IMR-90 (cell line): Measurements from ENCODE around the gene ADAM17. TPM values are rescaled to one million over a fixed set of nuclear protein-coding genes. Genes with fewer than 3 reads are reported as not detected.

Experiments
- ATAC-seq: fragments of 200-7000 bp; cut with Tn5 transposase; 2 replicates; pipeline ENCODE4 v1.9.1; 2020; ENCODE audit warnings: low read depth, mild to moderate bottlenecking, moderate library complexity
- BruUV-seq: library from RNA; stranded (reverse); fragments of 400-500 nt; replicated peaks from 2 replicates; lab custom pipeline; 2021; lab: Mats Ljungman, UMichigan
- CTCF ChIA-PET: fragments of 300-600 bp; formaldehyde crosslinking; extraction: SDS; loops from one replicate; lab custom pipeline; 2021; ENCODE audit warnings: antibody characterized with exemption; lab: Yijun Ruan, JAX
- POLR2A ChIA-PET: fragments of 300-600 bp; sonication (Branson Sonifier 250); formaldehyde crosslinking; loops from one replicate; lab custom pipeline; 2022; ENCODE audit warnings: antibody characterized with exemption; ENCODE audit not compliant: unreplicated experiment; lab: Charles Lee
- DNase-seq: peaks from one replicate; pipeline ENCODE4 v3.0.0; 2013
- H2AFZ ChIP-seq: replicated peaks from 2 replicates; pipeline ENCODE3; 2013; ENCODE audit warnings: low read length, mild to moderate bottlenecking; ENCODE audit not compliant: poor library complexity
- H2AK5ac ChIP-seq: 2 replicates; pipeline ENCODE4 v1.6.1; 2013; ENCODE audit warnings: low read depth, low read length, inconsistent platforms
- H2AK9ac ChIP-seq: replicated peaks from 2 replicates; pipeline ENCODE3; 2013; ENCODE audit warnings: mild to moderate bottlenecking, low read depth, low read length, moderate library complexity; ENCODE audit not compliant: poor library complexity
- H2BK120ac ChIP-seq: 2 replicates; pipeline ENCODE4 v1.6.1; 2013; ENCODE audit warnings: low read depth, low read length, inconsistent platforms
- H2BK15ac ChIP-seq: 3 replicates; pipeline ENCODE4 v1.6.1; 2013; ENCODE audit warnings: low read depth, low read length, inconsistent platforms
- H2BK20ac ChIP-seq: 2 replicates; pipeline ENCODE4 v1.6.1; 2013; ENCODE audit warnings: low read depth, mild to moderate bottlenecking, inconsistent platforms, low read length, moderate library complexity
- H2BK5ac ChIP-seq: 2 replicates; pipeline ENCODE4 v1.6.1; 2013; ENCODE audit warnings: mild to moderate bottlenecking, low read depth, low read length, inconsistent platforms; ENCODE audit not compliant: poor library complexity, severe bottlenecking
- H3K14ac ChIP-seq: replicated peaks from 2 replicates; pipeline ENCODE4 v1.6.1; 2013; ENCODE audit warnings: low read depth, low read length, inconsistent platforms
- H3K18ac ChIP-seq: 2 replicates; pipeline ENCODE4 v1.6.1; 2013; ENCODE audit warnings: low read depth, low read length, control low read depth
- H3K23ac ChIP-seq: 2 replicates; pipeline ENCODE4 v1.6.1; 2013; ENCODE audit warnings: low read depth, low read length, inconsistent platforms
- H3K27ac ChIP-seq: 2 replicates; pipeline ENCODE4 v1.5.1; 2013; ENCODE audit warnings: mild to moderate bottlenecking, control low read depth, low read length; ENCODE audit not compliant: insufficient read depth
- H3K27me3 ChIP-seq: 2 replicates; pipeline ENCODE4 v1.6.1; 2013; ENCODE audit warnings: low read length; ENCODE audit not compliant: control insufficient read depth, insufficient read depth
- H3K36me3 ChIP-seq: 2 replicates; pipeline ENCODE4 v1.6.1; 2013; ENCODE audit warnings: low read length, mixed read lengths; ENCODE audit not compliant: control insufficient read depth, insufficient read depth
- H3K4ac ChIP-seq: 2 replicates; pipeline ENCODE4 v1.6.1; 2013; ENCODE audit warnings: low read depth, low read length, inconsistent platforms
- H3K4me1 ChIP-seq: 2 replicates; pipeline ENCODE4 v1.6.1; 2013; ENCODE audit warnings: low read length, mixed read lengths; ENCODE audit not compliant: control insufficient read depth, insufficient read depth
- H3K4me2 ChIP-seq: 2 replicates; pipeline ENCODE4 v1.6.1; 2013; ENCODE audit warnings: low read depth, mild to moderate bottlenecking, control low read depth, low read length, moderate library complexity
- H3K4me3 ChIP-seq: 2 replicates; pipeline ENCODE4 v1.5.1; 2013; ENCODE audit warnings: low read depth, mild to moderate bottlenecking, control low read depth, low read length, moderate library complexity; ENCODE audit not compliant: insufficient read depth
- H3K56ac ChIP-seq: 2 replicates; pipeline ENCODE4 v1.6.1; 2013; ENCODE audit warnings: low read length, inconsistent platforms; ENCODE audit not compliant: insufficient read depth; ENCODE audit errors: extremely low read depth
- H3K79me1 ChIP-seq, 2 experiments: 2 replicates each; pipeline ENCODE4 v1.6.1; 2013; ENCODE audit warnings: low read length in 2 of 2, inconsistent platforms in 1 of 2, low read depth in 1 of 2
- H3K9ac ChIP-seq: 2 replicates; pipeline ENCODE4 v1.6.1; 2013; ENCODE audit warnings: low read depth, low read length, control low read depth
- H3K9me1 ChIP-seq: 2 replicates; pipeline ENCODE4 v1.6.1; 2013; ENCODE audit warnings: low read length, inconsistent platforms; ENCODE audit not compliant: insufficient read depth
- H3K9me3 ChIP-seq: 2 replicates; pipeline ENCODE4 v1.6.1; 2013; ENCODE audit warnings: low read length; ENCODE audit not compliant: control insufficient read depth, insufficient read depth
- H4K20me1 ChIP-seq: 2 replicates; pipeline ENCODE4 v1.6.1; 2013; ENCODE audit warnings: low read length, inconsistent platforms; ENCODE audit not compliant: insufficient read depth
- H4K5ac ChIP-seq: 2 replicates; pipeline ENCODE4 v1.6.1; 2013; ENCODE audit warnings: mild to moderate bottlenecking, low read depth, low read length, control low read depth
- H4K8ac ChIP-seq, 2 experiments: 2 replicates each; pipeline ENCODE4 v1.6.1; 2013; ENCODE audit warnings: low read depth in 2 of 2, low read length in 2 of 2, control low read depth in 1 of 2, inconsistent platforms in 1 of 2
- H4K91ac ChIP-seq: 2 replicates; pipeline ENCODE4 v1.6.1; 2013; ENCODE audit warnings: low read depth, low read length, inconsistent platforms; ENCODE audit not compliant: insufficient read depth
- BHLHE40 ChIP-seq: fragments of 150-350 bp; IDR thresholded peaks from 2 replicates; pipeline ENCODE4 v1.6.1; 2016; ENCODE audit warnings: mild to moderate bottlenecking, low read depth, low read length
- CHD1 ChIP-seq: IDR thresholded peaks from 2 replicates; pipeline ENCODE4 v1.6.1; 2012; ENCODE audit warnings: low read depth, low read length, improper control_type of control experiment
- MAFK ChIP-seq: IDR thresholded peaks from 2 replicates; pipeline ENCODE4 v1.6.1; 2012; ENCODE audit warnings: low read depth, low read length, improper control_type of control experiment
- MAZ ChIP-seq: IDR thresholded peaks from 2 replicates; pipeline ENCODE4 v1.6.1; 2012; ENCODE audit warnings: low read depth, mild to moderate bottlenecking, low read length, improper control_type of control experiment, moderate library complexity, borderline replicate concordance
- NFE2L2 ChIP-seq: fragments of 150-350 bp; IDR thresholded peaks from 2 replicates; pipeline ENCODE4 v1.6.1; 2016; ENCODE audit warnings: low read depth, mild to moderate bottlenecking, low read length
- RFX5 ChIP-seq: IDR thresholded peaks from 2 replicates; pipeline ENCODE4 v1.8.0; 2012; ENCODE audit warnings: low read depth, mild to moderate bottlenecking, low read length, moderate library complexity
- WGBS, 2 experiments: methylation state at CpG; one replicate each; pipeline versions ENCODE4 v1.1.5 to v1.1.7; 2013; ENCODE audit warnings: missing lambda C conversion rate in 2 of 2; ENCODE audit not compliant: insufficient read length in 1 of 2; ENCODE audit errors: extremely low coverage in 2 of 2; 5-methylcytosine and 5-hydroxymethylcytosine counted together
- dilution Hi-C: fragments of 300-500 bp; cut with HindIII; formaldehyde crosslinking; loops from one replicate; pipeline ENCODE4 v1.14.3; 2018; ENCODE audit warnings: low sequenced_read_pairs; ENCODE audit not compliant: unreplicated experiment
- in situ Hi-C: fragments of 300-500 bp; cut with MboI; formaldehyde crosslinking; loops from 3 replicates; pipeline ENCODE4 v1.14.3; 2019; ENCODE audit warnings: low sequenced_read_pairs, inconsistent platforms, mixed read lengths
- intact Hi-C: fragments of 100-400 bp; cut with micrococcal nuclease; formaldehyde crosslinking; loops from 2 replicates; pipeline ENCODE4 v1.10.0; 2022
- polyA plus RNA-seq, 3 experiments: library from polyadenylated mRNA; depleted of rRNA; stranded (reverse); fragments of >200 nt; gene quantifications; 2 replicates each; pipeline ENCODE4 v1.2.3, GENCODE V29; 2012; ENCODE audit warnings: low replicate concordance in 1 of 3
- total RNA-seq: library from RNA; depleted of rRNA; stranded (reverse); fragments of >200 nt; gene quantifications from 2 replicates; pipeline ENCODE4 v1.2.3, GENCODE V29; 2012
- TF ChIP-seq, protein P1 (sequence below): conservative IDR thresholded peaks from 2 replicates; pipeline ENCODE4 v1.5.1; 2012; ENCODE audit warnings: mild to moderate bottlenecking, low read depth, low read length, improper control_type of control experiment
- TF ChIP-seq, protein P2 (sequence below): fragments of 150-350 bp; IDR thresholded peaks from 2 replicates; pipeline ENCODE4 v1.6.1; 2017; ENCODE audit warnings: mild to moderate bottlenecking, antibody characterized with exemption, low read length, low read depth
- TF ChIP-seq, protein P3 (sequence below): fragments of 150-350 bp; IDR thresholded peaks from 2 replicates; pipeline ENCODE4 v1.6.1; 2016; ENCODE audit warnings: low read depth, mild to moderate bottlenecking, low read length, moderate library complexity, borderline replicate concordance

Gene ADAM17
- total and polyA plus RNA-seq, 2 of the 4 experiments (the other 2 are of a cell fraction), result 9.6 to 34.4 TPM

DNA sequence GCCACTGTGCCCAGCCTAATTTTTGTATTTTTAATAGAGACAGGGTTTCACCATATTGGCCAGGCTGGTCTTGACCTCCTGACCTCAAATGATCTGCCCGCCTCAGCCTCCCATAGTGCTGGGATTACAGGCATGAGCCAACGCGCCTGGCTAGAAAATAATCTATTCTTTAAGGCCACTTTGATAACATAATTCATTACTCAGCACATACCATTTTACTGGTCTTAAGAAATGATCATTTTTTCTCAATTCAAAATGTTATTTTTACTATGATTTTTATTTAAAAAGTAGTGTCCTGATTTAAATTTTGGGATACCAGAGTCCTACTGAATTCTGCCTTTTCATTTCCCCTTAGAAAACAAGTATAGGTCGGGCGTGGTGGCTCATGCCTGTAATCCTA, 27.0 kb upstream of the ADAM17 start:
- H2BK15ac ChIP-seq, result no peak overlapping the region
- DNase-seq (no peak), ATAC-seq (no peak)
- H3K27ac ChIP-seq, result no peak overlapping the region
- no TSS peak for BruUV-seq
- WGBS, 2 experiments, result no CpG with 5 or more reads among the region's 5 CpGs
- H3K4me2 ChIP-seq, result no peak overlapping the region
- no peak overlapping the region for H2AK9ac ChIP-seq
- dilution Hi-C loops (no loop called here), intact Hi-C loops (no loop called here), in situ Hi-C loops (no loop called here)
- H3K36me3 ChIP-seq, result peaks cover 15% of the 10 kb centered on the region
- ChIA-PET POLR2A (no interaction called here), CTCF (no interaction called here)
- no peaks in the 10 kb centered on the region for H3K27me3 ChIP-seq
- peaks cover 12% of the 10 kb centered on the region; the same call in 1 of the 2 replicates for H4K20me1 ChIP-seq
- H2AK5ac ChIP-seq, result no peak overlapping the region
- H2BK20ac ChIP-seq, result no peak overlapping the region
- peaks cover 3% of the 10 kb centered on the region for H3K9me1 ChIP-seq
- TF ChIP-seq, protein P1, sequence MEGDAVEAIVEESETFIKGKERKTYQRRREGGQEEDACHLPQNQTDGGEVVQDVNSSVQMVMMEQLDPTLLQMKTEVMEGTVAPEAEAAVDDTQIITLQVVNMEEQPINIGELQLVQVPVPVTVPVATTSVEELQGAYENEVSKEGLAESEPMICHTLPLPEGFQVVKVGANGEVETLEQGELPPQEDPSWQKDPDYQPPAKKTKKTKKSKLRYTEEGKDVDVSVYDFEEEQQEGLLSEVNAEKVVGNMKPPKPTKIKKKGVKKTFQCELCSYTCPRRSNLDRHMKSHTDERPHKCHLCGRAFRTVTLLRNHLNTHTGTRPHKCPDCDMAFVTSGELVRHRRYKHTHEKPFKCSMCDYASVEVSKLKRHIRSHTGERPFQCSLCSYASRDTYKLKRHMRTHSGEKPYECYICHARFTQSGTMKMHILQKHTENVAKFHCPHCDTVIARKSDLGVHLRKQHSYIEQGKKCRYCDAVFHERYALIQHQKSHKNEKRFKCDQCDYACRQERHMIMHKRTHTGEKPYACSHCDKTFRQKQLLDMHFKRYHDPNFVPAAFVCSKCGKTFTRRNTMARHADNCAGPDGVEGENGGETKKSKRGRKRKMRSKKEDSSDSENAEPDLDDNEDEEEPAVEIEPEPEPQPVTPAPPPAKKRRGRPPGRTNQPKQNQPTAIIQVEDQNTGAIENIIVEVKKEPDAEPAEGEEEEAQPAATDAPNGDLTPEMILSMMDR, result no peak
- TF ChIP-seq BHLHE40 (no peak), MAZ (no peak), NFE2L2 (no peak), CHD1 (no peak), MAFK (no peak), RFX5 (no peak)
- TF ChIP-seq, protein P2, sequence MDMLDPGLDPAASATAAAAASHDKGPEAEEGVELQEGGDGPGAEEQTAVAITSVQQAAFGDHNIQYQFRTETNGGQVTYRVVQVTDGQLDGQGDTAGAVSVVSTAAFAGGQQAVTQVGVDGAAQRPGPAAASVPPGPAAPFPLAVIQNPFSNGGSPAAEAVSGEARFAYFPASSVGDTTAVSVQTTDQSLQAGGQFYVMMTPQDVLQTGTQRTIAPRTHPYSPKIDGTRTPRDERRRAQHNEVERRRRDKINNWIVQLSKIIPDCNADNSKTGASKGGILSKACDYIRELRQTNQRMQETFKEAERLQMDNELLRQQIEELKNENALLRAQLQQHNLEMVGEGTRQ, result no peak
- TF ChIP-seq, protein P3, sequence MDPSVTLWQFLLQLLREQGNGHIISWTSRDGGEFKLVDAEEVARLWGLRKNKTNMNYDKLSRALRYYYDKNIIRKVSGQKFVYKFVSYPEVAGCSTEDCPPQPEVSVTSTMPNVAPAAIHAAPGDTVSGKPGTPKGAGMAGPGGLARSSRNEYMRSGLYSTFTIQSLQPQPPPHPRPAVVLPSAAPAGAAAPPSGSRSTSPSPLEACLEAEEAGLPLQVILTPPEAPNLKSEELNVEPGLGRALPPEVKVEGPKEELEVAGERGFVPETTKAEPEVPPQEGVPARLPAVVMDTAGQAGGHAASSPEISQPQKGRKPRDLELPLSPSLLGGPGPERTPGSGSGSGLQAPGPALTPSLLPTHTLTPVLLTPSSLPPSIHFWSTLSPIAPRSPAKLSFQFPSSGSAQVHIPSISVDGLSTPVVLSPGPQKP, result no peak
- no peak overlapping the region for H3K14ac ChIP-seq
- H4K8ac ChIP-seq, result no peak overlapping the region
- H2BK5ac ChIP-seq, result no peak overlapping the region
- H3K4me1 ChIP-seq, result peaks cover 4% of the 10 kb centered on the region
- no peak overlapping the region for H3K9ac ChIP-seq
- H3K56ac ChIP-seq, result no peak overlapping the region
- H3K4me3 ChIP-seq, result no peak overlapping the region
- peaks cover 11 to 26% of the 10 kb centered on the region in 2 experiments for H3K79me1 ChIP-seq
- H3K9me3 ChIP-seq, result no peaks in the 10 kb centered on the region
- no peak overlapping the region for H3K23ac ChIP-seq
- no peak overlapping the region for H2BK120ac ChIP-seq
- no peak overlapping the region for H2AFZ ChIP-seq
- H3K4ac ChIP-seq, result no peak overlapping the region
- no peak overlapping the region for H3K18ac ChIP-seq
- no peak overlapping the region for H4K5ac ChIP-seq
- no peak overlapping the region for H4K91ac ChIP-seq
